IMR-90 (cell line): ENCODE results near the gene FUT7. TPM values are rescaled to one million over a fixed set of nuclear protein-coding genes. Genes with fewer than 3 reads are reported as not detected.
"Not testable (repeated sequence)": the region's sequence is repeated elsewhere in the genome, so short reads cannot be mapped to it uniquely, and the experiment has no call there.

Experiments
- ATAC-seq: fragments of 200-7000 bp; cut with Tn5 transposase; 2 replicates; pipeline ENCODE4 v1.9.1; 2020; ENCODE audit warnings: low read depth, mild to moderate bottlenecking, moderate library complexity
- BruUV-seq: library from RNA; stranded (reverse); fragments of 400-500 nt; replicated peaks from 2 replicates; lab custom pipeline; 2021; lab: Mats Ljungman, UMichigan
- CTCF ChIA-PET: fragments of 300-600 bp; formaldehyde crosslinking; extraction: SDS; loops from one replicate; lab custom pipeline; 2021; ENCODE audit warnings: antibody characterized with exemption; lab: Yijun Ruan, JAX
- POLR2A ChIA-PET: fragments of 300-600 bp; sonication (Branson Sonifier 250); formaldehyde crosslinking; loops from one replicate; lab custom pipeline; 2022; ENCODE audit warnings: antibody characterized with exemption; ENCODE audit not compliant: unreplicated experiment; lab: Charles Lee
- DNase-seq: peaks from one replicate; pipeline ENCODE4 v3.0.0; 2013
- H2AFZ ChIP-seq: replicated peaks from 2 replicates; pipeline ENCODE3; 2013; ENCODE audit warnings: low read length, mild to moderate bottlenecking; ENCODE audit not compliant: poor library complexity
- H2AK5ac ChIP-seq: 2 replicates; pipeline ENCODE4 v1.6.1; 2013; ENCODE audit warnings: low read depth, low read length, inconsistent platforms
- H2AK9ac ChIP-seq: replicated peaks from 2 replicates; pipeline ENCODE3; 2013; ENCODE audit warnings: mild to moderate bottlenecking, low read depth, low read length, moderate library complexity; ENCODE audit not compliant: poor library complexity
- H2BK120ac ChIP-seq: 2 replicates; pipeline ENCODE4 v1.6.1; 2013; ENCODE audit warnings: low read depth, low read length, inconsistent platforms
- H2BK15ac ChIP-seq: 3 replicates; pipeline ENCODE4 v1.6.1; 2013; ENCODE audit warnings: low read depth, low read length, inconsistent platforms
- H2BK20ac ChIP-seq: 2 replicates; pipeline ENCODE4 v1.6.1; 2013; ENCODE audit warnings: low read depth, mild to moderate bottlenecking, inconsistent platforms, low read length, moderate library complexity
- H2BK5ac ChIP-seq: 2 replicates; pipeline ENCODE4 v1.6.1; 2013; ENCODE audit warnings: mild to moderate bottlenecking, low read depth, low read length, inconsistent platforms; ENCODE audit not compliant: poor library complexity, severe bottlenecking
- H3K14ac ChIP-seq: replicated peaks from 2 replicates; pipeline ENCODE4 v1.6.1; 2013; ENCODE audit warnings: low read depth, low read length, inconsistent platforms
- H3K18ac ChIP-seq: 2 replicates; pipeline ENCODE4 v1.6.1; 2013; ENCODE audit warnings: low read depth, low read length, control low read depth
- H3K23ac ChIP-seq: 2 replicates; pipeline ENCODE4 v1.6.1; 2013; ENCODE audit warnings: low read depth, low read length, inconsistent platforms
- H3K27ac ChIP-seq: 2 replicates; pipeline ENCODE4 v1.5.1; 2013; ENCODE audit warnings: mild to moderate bottlenecking, control low read depth, low read length; ENCODE audit not compliant: insufficient read depth
- H3K27me3 ChIP-seq: 2 replicates; pipeline ENCODE4 v1.6.1; 2013; ENCODE audit warnings: low read length; ENCODE audit not compliant: control insufficient read depth, insufficient read depth
- H3K36me3 ChIP-seq: 2 replicates; pipeline ENCODE4 v1.6.1; 2013; ENCODE audit warnings: low read length, mixed read lengths; ENCODE audit not compliant: control insufficient read depth, insufficient read depth
- H3K4ac ChIP-seq: 2 replicates; pipeline ENCODE4 v1.6.1; 2013; ENCODE audit warnings: low read depth, low read length, inconsistent platforms
- H3K4me1 ChIP-seq: 2 replicates; pipeline ENCODE4 v1.6.1; 2013; ENCODE audit warnings: low read length, mixed read lengths; ENCODE audit not compliant: control insufficient read depth, insufficient read depth
- H3K4me2 ChIP-seq: 2 replicates; pipeline ENCODE4 v1.6.1; 2013; ENCODE audit warnings: low read depth, mild to moderate bottlenecking, control low read depth, low read length, moderate library complexity
- H3K4me3 ChIP-seq: 2 replicates; pipeline ENCODE4 v1.5.1; 2013; ENCODE audit warnings: low read depth, mild to moderate bottlenecking, control low read depth, low read length, moderate library complexity; ENCODE audit not compliant: insufficient read depth
- H3K56ac ChIP-seq: 2 replicates; pipeline ENCODE4 v1.6.1; 2013; ENCODE audit warnings: low read length, inconsistent platforms; ENCODE audit not compliant: insufficient read depth; ENCODE audit errors: extremely low read depth
- H3K79me1 ChIP-seq, 2 experiments: 2 replicates each; pipeline ENCODE4 v1.6.1; 2013; ENCODE audit warnings: low read length in 2 of 2, inconsistent platforms in 1 of 2, low read depth in 1 of 2
- H3K9ac ChIP-seq: 2 replicates; pipeline ENCODE4 v1.6.1; 2013; ENCODE audit warnings: low read depth, low read length, control low read depth
- H3K9me1 ChIP-seq: 2 replicates; pipeline ENCODE4 v1.6.1; 2013; ENCODE audit warnings: low read length, inconsistent platforms; ENCODE audit not compliant: insufficient read depth
- H3K9me3 ChIP-seq: 2 replicates; pipeline ENCODE4 v1.6.1; 2013; ENCODE audit warnings: low read length; ENCODE audit not compliant: control insufficient read depth, insufficient read depth
- H4K20me1 ChIP-seq: 2 replicates; pipeline ENCODE4 v1.6.1; 2013; ENCODE audit warnings: low read length, inconsistent platforms; ENCODE audit not compliant: insufficient read depth
- H4K5ac ChIP-seq: 2 replicates; pipeline ENCODE4 v1.6.1; 2013; ENCODE audit warnings: mild to moderate bottlenecking, low read depth, low read length, control low read depth
- H4K8ac ChIP-seq, 2 experiments: 2 replicates each; pipeline ENCODE4 v1.6.1; 2013; ENCODE audit warnings: low read depth in 2 of 2, low read length in 2 of 2, control low read depth in 1 of 2, inconsistent platforms in 1 of 2
- H4K91ac ChIP-seq: 2 replicates; pipeline ENCODE4 v1.6.1; 2013; ENCODE audit warnings: low read depth, low read length, inconsistent platforms; ENCODE audit not compliant: insufficient read depth
- MAZ ChIP-seq: IDR thresholded peaks from 2 replicates; pipeline ENCODE4 v1.6.1; 2012; ENCODE audit warnings: low read depth, mild to moderate bottlenecking, low read length, improper control_type of control experiment, moderate library complexity, borderline replicate concordance
- MXI1 ChIP-seq: IDR thresholded peaks from 2 replicates; pipeline ENCODE4 v1.6.1; 2012; ENCODE audit warnings: low read depth, mild to moderate bottlenecking, low read length, moderate library complexity, borderline replicate concordance
- RAD21 ChIP-seq: IDR thresholded peaks from 2 replicates; pipeline ENCODE4 v1.6.1; 2012; ENCODE audit warnings: low read length, improper control_type of control experiment
- WGBS, 2 experiments: methylation state at CpG; one replicate each; pipeline versions ENCODE4 v1.1.5 to v1.1.7; 2013; ENCODE audit warnings: missing lambda C conversion rate in 2 of 2; ENCODE audit not compliant: insufficient read length in 1 of 2; ENCODE audit errors: extremely low coverage in 2 of 2; 5-methylcytosine and 5-hydroxymethylcytosine counted together
- dilution Hi-C: fragments of 300-500 bp; cut with HindIII; formaldehyde crosslinking; loops from one replicate; pipeline ENCODE4 v1.14.3; 2018; ENCODE audit warnings: low sequenced_read_pairs; ENCODE audit not compliant: unreplicated experiment
- in situ Hi-C: fragments of 300-500 bp; cut with MboI; formaldehyde crosslinking; loops from 3 replicates; pipeline ENCODE4 v1.14.3; 2019; ENCODE audit warnings: low sequenced_read_pairs, inconsistent platforms, mixed read lengths
- intact Hi-C: fragments of 100-400 bp; cut with micrococcal nuclease; formaldehyde crosslinking; loops from 2 replicates; pipeline ENCODE4 v1.10.0; 2022
- polyA plus RNA-seq, 3 experiments: library from polyadenylated mRNA; depleted of rRNA; stranded (reverse); fragments of >200 nt; gene quantifications; 2 replicates each; pipeline ENCODE4 v1.2.3, GENCODE V29; 2012; ENCODE audit warnings: low replicate concordance in 1 of 3
- total RNA-seq: library from RNA; depleted of rRNA; stranded (reverse); fragments of >200 nt; gene quantifications from 2 replicates; pipeline ENCODE4 v1.2.3, GENCODE V29; 2012

The FUT7 gene
- total and polyA plus RNA-seq, 2 of the 4 experiments (the other 2 are of a cell fraction), result not detected

GRCh38 chr9:137063311-137064026 is 31.6 kb upstream of the FUT7 start:
- Histone ChIP-seq H3K36me3 (no peaks in the 10 kb centered on the region), H3K4me3 (no peak overlapping the region), H3K27ac (no peak overlapping the region), H4K91ac (no peak overlapping the region), H4K8ac (no peak overlapping the region), H3K4me1 (no peaks in the 10 kb centered on the region), H3K14ac (no peak overlapping the region), H4K20me1 (no peaks in the 10 kb centered on the region), H2AK9ac (no peak overlapping the region), H3K9ac (no peak overlapping the region), H3K4ac (no peak overlapping the region), H3K56ac (no peak overlapping the region), H3K9me1 (no peaks in the 10 kb centered on the region), H3K27me3 (peaks cover 2% of the 10 kb centered on the region; the same call in 1 of the 2 replicates), H3K4me2 (no peak overlapping the region), H4K5ac (no peak overlapping the region), H2BK120ac (no peak overlapping the region), H3K79me1 (peaks cover 0 to 3% of the 10 kb centered on the region in 2 experiments; a peak in 2 of 4 replicates), H3K23ac (no peak overlapping the region), H2BK5ac (no peak overlapping the region), H3K18ac (no peak overlapping the region), H2AK5ac (no peak overlapping the region), H2BK15ac (no peak overlapping the region), H3K9me3 (no peaks in the 10 kb centered on the region), H2AFZ (peak overlapping the region; percentile 71), H2BK20ac (no peak overlapping the region)
- intact Hi-C loops, result no loop called here
- CTCF ChIA-PET, result interaction anchor here (0.7 to 1.9 kb wide), 7 partner anchors 8 to 126 kb away, joined by 3 to 17 read pairs (median 4); partner anchors contain the start of genes MAN1B1, NPDC1 and UAP1L1
- 81% methylated on average over 15 of the region's 26 CpGs; no CpG with 5 or more reads in 1 of the 2 experiments for WGBS, 2 experiments
- no peak for TF ChIP-seq MAZ
- TF ChIP-seq MXI1, result no peak
- no peak for TF ChIP-seq RAD21
- in situ Hi-C loops, result no loop called here
- no peak for DNase-seq
- dilution Hi-C loops, result no loop called here
- POLR2A ChIA-PET, result no interaction called here
- ATAC-seq, result no peak
- no TSS peak for BruUV-seq

- in situ Hi-C loops, dilution Hi-C loops, H2BK120ac ChIP-seq, H3K9me3 ChIP-seq, H4K20me1 ChIP-seq, DNase-seq, H3K27me3 ChIP-seq, H3K9ac ChIP-seq, H3K4me1 ChIP-seq, H4K91ac ChIP-seq, H2AK5ac ChIP-seq, H2AFZ ChIP-seq, H3K79me1 ChIP-seq, H3K14ac ChIP-seq, H3K4ac ChIP-seq, POLR2A ChIA-PET, H3K56ac ChIP-seq, intact Hi-C loops, H4K5ac ChIP-seq, H3K27ac ChIP-seq, H4K8ac ChIP-seq, H2AK9ac ChIP-seq, H3K36me3 ChIP-seq, H3K18ac ChIP-seq, ATAC-seq, BruUV-seq, H3K23ac ChIP-seq, H3K4me2 ChIP-seq, H2BK5ac ChIP-seq, H3K9me1 ChIP-seq, H3K4me3 ChIP-seq, H2BK15ac ChIP-seq, H2BK20ac ChIP-seq: not testable (repeated sequence)
- CTCF ChIA-PET, result interaction anchor here (1.2 to 1.9 kb wide), 2 partner anchors 16 to 24 kb away, joined by 5 to 17 read pairs; partner anchors contain the start of genes MAN1B1 and NPDC1
- WGBS, 2 experiments, result no CpG with 5 or more reads among the region's 9 CpGs
These were observed 30.9 kb upstream of the FUT7 start for GRCh38 chr9:137062798-137063197.
